IPS-18a (cell line): ENCODE measurements around the gene SMARCD3.

Experiments
- H3K27ac ChIP-seq: one replicate; pipeline ENCODE4 v1.5.1; 2013; ENCODE audit warnings: low read length
- H3K27me3 ChIP-seq: one replicate; pipeline ENCODE4 v1.6.1; 2013; ENCODE audit warnings: mild to moderate bottlenecking, low read length; ENCODE audit not compliant: control insufficient read depth, insufficient read depth
- H3K36me3 ChIP-seq: one replicate; pipeline ENCODE4 v1.6.1; 2013; ENCODE audit warnings: low read depth, low read length; ENCODE audit not compliant: control insufficient read depth
- H3K4me1 ChIP-seq: one replicate; pipeline ENCODE4 v1.6.1; 2013; ENCODE audit warnings: low read depth, low read length; ENCODE audit not compliant: control insufficient read depth
- H3K4me3 ChIP-seq: one replicate; pipeline ENCODE4 v1.5.1; 2013; ENCODE audit warnings: low read length
- H3K9ac ChIP-seq: one replicate; pipeline ENCODE4 v1.6.1; 2013; ENCODE audit warnings: mild to moderate bottlenecking, low read length, moderate library complexity
- H3K9me3 ChIP-seq: one replicate; pipeline ENCODE4 v1.6.1; 2013; ENCODE audit warnings: low read depth, low read length; ENCODE audit not compliant: control insufficient read depth

Gene SMARCD3

GRCh38 chr7:151210087-151210854 lies 38.2 kb downstream of the SMARCD3 start, which contains the start of gene H2BK1:
Gene H2BK1, minus strand, starts transcription at chr7:151210488. Its CDS starts 170 bp downstream, at chr7:151210318.
- H3K27me3 ChIP-seq = no peaks in the 10 kb centered on the region
- H3K27ac ChIP-seq = no peak within 1 kb of the TSS
- peaks cover 27% of the 10 kb centered on the region for H3K36me3 ChIP-seq
- no peak within 1 kb of the TSS for H3K9ac ChIP-seq
- H3K4me1 ChIP-seq = peaks cover 5% of the 10 kb centered on the region
- no peak within 1 kb of the TSS for H3K4me3 ChIP-seq
- H3K9me3 ChIP-seq = no peaks in the 10 kb centered on the region

GRCh38 chr7:151209588-151209987 lies 38.9 kb downstream of the SMARCD3 start:
- H3K9ac ChIP-seq = no peak overlapping the region

GRCh38 chr7:151208253-151208862 lies 40.1 kb downstream of the SMARCD3 start:
- Histone ChIP-seq H3K27ac (no peak overlapping the region), H3K36me3 (peaks cover 8% of the 10 kb centered on the region), H3K9me3 (no peaks in the 10 kb centered on the region), H3K4me3 (no peak overlapping the region), H3K4me1 (peaks cover 5% of the 10 kb centered on the region), H3K9ac (no peak overlapping the region), H3K27me3 (no peaks in the 10 kb centered on the region)

More at GRCh38 chr7:151209588-151209987, 38.9 kb downstream of the SMARCD3 start:
- Histone ChIP-seq H3K4me1 (peaks cover 5% of the 10 kb centered on the region), H3K36me3 (peaks cover 21% of the 10 kb centered on the region), H3K27ac (no peak overlapping the region), H3K27me3 (no peaks in the 10 kb centered on the region), H3K9me3 (no peaks in the 10 kb centered on the region), H3K4me3 (no peak overlapping the region)

GRCh38 chr7:151207804-151208203 lies 40.7 kb downstream of the SMARCD3 start:
- peaks cover 3% of the 10 kb centered on the region for H3K36me3 ChIP-seq
- H3K9ac ChIP-seq = no peak overlapping the region
- H3K4me1 ChIP-seq = peaks cover 5% of the 10 kb centered on the region
- no peaks in the 10 kb centered on the region for H3K9me3 ChIP-seq
- no peak overlapping the region for H3K4me3 ChIP-seq
- H3K27me3 ChIP-seq = no peaks in the 10 kb centered on the region
- H3K27ac ChIP-seq = no peak overlapping the region

- H3K36me3 ChIP-seq = no peaks in the 10 kb centered on the region
- H3K27me3 ChIP-seq = no peaks in the 10 kb centered on the region
- no peak overlapping the region for H3K27ac ChIP-seq
- peaks cover 5% of the 10 kb centered on the region for H3K4me1 ChIP-seq
- H3K9ac ChIP-seq = no peak overlapping the region
- no peak overlapping the region for H3K4me3 ChIP-seq
- H3K9me3 ChIP-seq = no peaks in the 10 kb centered on the region
Observed at GRCh38 chr7:151207315-151207714, 41.2 kb downstream of the SMARCD3 start.

GRCh38 chr7:151206914-151207313 lies 41.6 kb downstream of the SMARCD3 start:
- H3K36me3 ChIP-seq = no peaks in the 10 kb centered on the region
- H3K27ac ChIP-seq = no peak overlapping the region
- no peak overlapping the region for H3K4me3 ChIP-seq
- no peaks in the 10 kb centered on the region for H3K9me3 ChIP-seq
- peaks cover 5% of the 10 kb centered on the region for H3K4me1 ChIP-seq
- no peak overlapping the region for H3K9ac ChIP-seq
- no peaks in the 10 kb centered on the region for H3K27me3 ChIP-seq

- peaks cover 3% of the 10 kb centered on the region for H3K4me1 ChIP-seq
- H3K9ac ChIP-seq = no peak overlapping the region
- H3K27ac ChIP-seq = no peak overlapping the region
- H3K36me3 ChIP-seq = no peaks in the 10 kb centered on the region
- no peak overlapping the region for H3K4me3 ChIP-seq
- no peaks in the 10 kb centered on the region for H3K9me3 ChIP-seq
- H3K27me3 ChIP-seq = no peaks in the 10 kb centered on the region
Observed at GRCh38 chr7:151205730-151206129, 42.8 kb downstream of the SMARCD3 start.

GRCh38 chr7:151204383-151205032 lies 44.0 kb downstream of the SMARCD3 start:
- Histone ChIP-seq H3K36me3 (no peaks in the 10 kb centered on the region), H3K4me3 (no peak overlapping the region), H3K27me3 (no peaks in the 10 kb centered on the region), H3K27ac (no peak overlapping the region), H3K4me1 (no peaks in the 10 kb centered on the region), H3K9me3 (no peaks in the 10 kb centered on the region), H3K9ac (no peak overlapping the region)

- H3K27me3 ChIP-seq = no peaks in the 10 kb centered on the region
- no peak overlapping the region for H3K9ac ChIP-seq
- no peak overlapping the region for H3K27ac ChIP-seq
- H3K4me3 ChIP-seq = no peak overlapping the region
- no peaks in the 10 kb centered on the region for H3K4me1 ChIP-seq
- H3K36me3 ChIP-seq = no peaks in the 10 kb centered on the region
- H3K9me3 ChIP-seq = no peaks in the 10 kb centered on the region
Observed at GRCh38 chr7:151202836-151203235, 45.7 kb downstream of the SMARCD3 start.

- Histone ChIP-seq H3K9ac (no peak overlapping the region), H3K4me3 (no peak overlapping the region), H3K9me3 (no peaks in the 10 kb centered on the region), H3K36me3 (no peaks in the 10 kb centered on the region), H3K4me1 (no peaks in the 10 kb centered on the region), H3K27ac (no peak overlapping the region), H3K27me3 (no peaks in the 10 kb centered on the region)
Observed at GRCh38 chr7:151201751-151202150, 46.7 kb downstream of the SMARCD3 start.

- H3K27ac ChIP-seq = no peak overlapping the region
- H3K9ac ChIP-seq = no peak overlapping the region
- H3K4me1 ChIP-seq = no peaks in the 10 kb centered on the region
- no peaks in the 10 kb centered on the region for H3K36me3 ChIP-seq
- no peak overlapping the region for H3K4me3 ChIP-seq
- H3K27me3 ChIP-seq = no peaks in the 10 kb centered on the region
- H3K9me3 ChIP-seq = no peaks in the 10 kb centered on the region
Observed at GRCh38 chr7:151201344-151201743, 47.1 kb downstream of the SMARCD3 start.
